CD4-positive, alpha-beta T cell (primary cell): ENCODE measurements around the gene SPATS2L. TPM values are rescaled to one million over a fixed set of nuclear protein-coding genes. Genes with fewer than 3 reads are reported as not detected.
A peak's percentile ranks its signal among the peaks of the same experiment; 100 is the strongest.

ENCODE experiments used
- ATAC-seq: fragments of 200-7000 bp; cut with Tn5 transposase; one replicate; pipeline ENCODE4 v1.10.0; 2022; ENCODE audit warnings: mild to moderate bottlenecking; ENCODE audit not compliant: poor library complexity
- CTCF ChIA-PET: fragments of 350-600 bp; sonication (Branson Sonifier 250); formaldehyde crosslinking; loops from one replicate; lab custom pipeline; 2021; ENCODE audit warnings: antibody characterized with exemption, inconsistent platforms; lab: Charles Lee
- POLR2A ChIA-PET: fragments of 350-600 bp; sonication (Branson Sonifier 250); formaldehyde crosslinking; loops from one replicate; lab custom pipeline; 2021; ENCODE audit warnings: antibody characterized with exemption, inconsistent platforms; lab: Charles Lee
- DNase-seq, 14 experiments: peaks; one replicate each; pipeline ENCODE4 v3.0.0-alpha.2; 2013 to 2020; ENCODE audit warnings: mixed read lengths in 2 of 14
- H3K27ac ChIP-seq, 2 donors: one replicate each; pipeline versions ENCODE4 v1.5.1 to v1.7.0; 2013; ENCODE audit warnings: low read length in 2 of 2, low read depth in 1 of 2, mild to moderate bottlenecking in 1 of 2
- H3K27me3 ChIP-seq, 2 experiments: 1 replicate in 1 of 2; 2 replicates in 1 of 2; pipeline versions ENCODE4 v1.6.1 to v1.7.0; 2013; ENCODE audit warnings: low read length in 2 of 2, control low read depth in 1 of 2, mild to moderate bottlenecking in 1 of 2, moderate library complexity in 1 of 2; ENCODE audit not compliant: insufficient read depth in 2 of 2, control insufficient read depth in 1 of 2
- H3K36me3 ChIP-seq: one replicate; pipeline ENCODE4 v1.6.1; 2013; ENCODE audit warnings: low read length, control low read depth; ENCODE audit not compliant: insufficient read depth
- H3K4me1 ChIP-seq: one replicate; pipeline ENCODE4 v1.6.1; 2013; ENCODE audit warnings: low read length, control low read depth; ENCODE audit not compliant: insufficient read depth
- H3K4me3 ChIP-seq: one replicate; pipeline ENCODE4 v1.5.1; 2013; ENCODE audit warnings: mild to moderate bottlenecking, low read length, moderate library complexity
- H3K9me3 ChIP-seq, 2 experiments: 1 replicate in 1 of 2; 2 replicates in 1 of 2; pipeline versions ENCODE4 v1.6.1 to v1.7.0; 2013; ENCODE audit warnings: low read length in 2 of 2, mild to moderate bottlenecking in 2 of 2, control low read depth in 1 of 2, moderate library complexity in 1 of 2; ENCODE audit not compliant: control insufficient read depth in 1 of 2, insufficient read depth in 1 of 2
- H3K27ac Mint-ChIP-seq: one replicate; pipeline ENCODE4 v1.8.0; 2020; ENCODE audit warnings: mixed read lengths
- H3K27me3 Mint-ChIP-seq: one replicate; pipeline ENCODE4 v1.8.0; 2021; ENCODE audit warnings: mixed read lengths
- H3K36me3 Mint-ChIP-seq: one replicate; pipeline ENCODE4 v1.8.0; 2021; ENCODE audit warnings: low read depth, mixed read lengths
- H3K4me1 Mint-ChIP-seq: one replicate; pipeline ENCODE4 v1.8.0; 2021; ENCODE audit warnings: low read depth, mixed read lengths
- H3K4me3 Mint-ChIP-seq: one replicate; pipeline ENCODE4 v1.8.0; 2020; ENCODE audit warnings: mild to moderate bottlenecking, mixed read lengths
- H3K9me3 Mint-ChIP-seq: one replicate; pipeline ENCODE4 v1.8.0; 2020; ENCODE audit warnings: mixed read lengths
- intact Hi-C, 2 experiments: fragments of 100-400 bp; cut with DNase I in 1 of 2; cut with micrococcal nuclease in 1 of 2; formaldehyde crosslinking; loops; one replicate each; pipeline versions ENCODE4 v1.15.1 to v1.9.0; 2023 to 2025; cut with DNase I, micrococcal nuclease
- total RNA-seq, 174 experiments: library from RNA in 2 of 174; stranded (reverse) in 2 of 174; gene quantifications; one replicate each; pipeline ENCODE4 v1.2.3 and lab custom pipeline; 2021 to 2026
- TF ChIP-seq, protein P1 (sequence below): fragments of 200-600 bp; IDR thresholded peaks from one replicate; pipeline ENCODE4 v1.8.0; 2022; ENCODE audit warnings: antibody characterized with exemption, mild to moderate bottlenecking

SPATS2L gene
- total RNA-seq, 2 experiments from 2014 or later: 4.0 to 4.4 TPM

DNA sequence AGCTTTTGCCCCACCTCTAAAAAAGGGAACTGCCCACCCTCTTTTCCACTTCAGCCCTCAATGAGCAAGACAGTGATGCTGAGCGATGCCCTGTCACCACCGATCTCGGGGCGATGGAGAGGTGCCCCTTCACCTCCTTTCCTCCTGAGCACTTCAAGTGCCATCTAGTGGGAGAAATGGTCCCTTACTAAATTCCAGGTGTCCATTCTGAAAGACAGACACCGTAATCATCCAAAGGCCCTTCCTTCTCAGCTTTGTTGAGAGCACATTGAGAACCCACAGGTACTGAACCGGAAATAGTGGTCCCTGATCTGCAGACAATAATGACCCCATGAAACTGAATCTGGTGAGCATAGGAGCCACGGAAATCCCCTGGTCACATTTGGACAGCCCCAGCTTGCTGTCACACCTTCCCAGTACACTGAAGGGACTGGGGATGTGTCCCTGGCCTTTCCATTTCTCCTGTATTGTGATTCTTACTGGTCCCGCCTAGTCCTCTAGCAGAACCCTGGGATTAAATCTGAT, 164.9 kb downstream of the SPATS2L start:
- Histone ChIP-seq H3K4me3 (no peak overlapping the region), H3K27me3 (no peaks in the 10 kb centered on the region), H3K4me1 (peaks cover 29% of the 10 kb centered on the region), H3K36me3 (no peaks in the 10 kb centered on the region), H3K27ac (no peak overlapping the region), H3K9me3 (no peaks in the 10 kb centered on the region)
- ATAC-seq: no peak
- Mint-ChIP-seq H3K4me1 (peaks cover 35% of the 10 kb centered on the region), H3K9me3 (no peaks in the 10 kb centered on the region), H3K27me3 (no peaks in the 10 kb centered on the region), H3K36me3 (no peaks in the 10 kb centered on the region), H3K4me3 (peak overlapping the region; percentile 70), H3K27ac (peak overlapping the region; percentile 3)
- TF ChIP-seq, protein P1, sequence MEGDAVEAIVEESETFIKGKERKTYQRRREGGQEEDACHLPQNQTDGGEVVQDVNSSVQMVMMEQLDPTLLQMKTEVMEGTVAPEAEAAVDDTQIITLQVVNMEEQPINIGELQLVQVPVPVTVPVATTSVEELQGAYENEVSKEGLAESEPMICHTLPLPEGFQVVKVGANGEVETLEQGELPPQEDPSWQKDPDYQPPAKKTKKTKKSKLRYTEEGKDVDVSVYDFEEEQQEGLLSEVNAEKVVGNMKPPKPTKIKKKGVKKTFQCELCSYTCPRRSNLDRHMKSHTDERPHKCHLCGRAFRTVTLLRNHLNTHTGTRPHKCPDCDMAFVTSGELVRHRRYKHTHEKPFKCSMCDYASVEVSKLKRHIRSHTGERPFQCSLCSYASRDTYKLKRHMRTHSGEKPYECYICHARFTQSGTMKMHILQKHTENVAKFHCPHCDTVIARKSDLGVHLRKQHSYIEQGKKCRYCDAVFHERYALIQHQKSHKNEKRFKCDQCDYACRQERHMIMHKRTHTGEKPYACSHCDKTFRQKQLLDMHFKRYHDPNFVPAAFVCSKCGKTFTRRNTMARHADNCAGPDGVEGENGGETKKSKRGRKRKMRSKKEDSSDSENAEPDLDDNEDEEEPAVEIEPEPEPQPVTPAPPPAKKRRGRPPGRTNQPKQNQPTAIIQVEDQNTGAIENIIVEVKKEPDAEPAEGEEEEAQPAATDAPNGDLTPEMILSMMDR: peak; percentile 71
- peak in 9 of 14 experiments; percentile 8 to 72 (median 33) for DNase-seq
- CTCF ChIA-PET: interaction anchor here (1.0 to 1.4 kb wide), 4 partner anchors 10 to 491 kb away, joined by 3 to 4 read pairs (median 3); no protein-coding TSS in a partner anchor
- intact Hi-C loops: loop anchor here (1.0 to 10.0 kb wide), 3 partner anchors 491 to 767 kb away; no protein-coding TSS in a partner anchor
- POLR2A ChIA-PET: interaction anchor here (1.3 kb wide), 1 partner anchor 491 kb away, joined by 4 read pairs; no protein-coding TSS in a partner anchor

DNA sequence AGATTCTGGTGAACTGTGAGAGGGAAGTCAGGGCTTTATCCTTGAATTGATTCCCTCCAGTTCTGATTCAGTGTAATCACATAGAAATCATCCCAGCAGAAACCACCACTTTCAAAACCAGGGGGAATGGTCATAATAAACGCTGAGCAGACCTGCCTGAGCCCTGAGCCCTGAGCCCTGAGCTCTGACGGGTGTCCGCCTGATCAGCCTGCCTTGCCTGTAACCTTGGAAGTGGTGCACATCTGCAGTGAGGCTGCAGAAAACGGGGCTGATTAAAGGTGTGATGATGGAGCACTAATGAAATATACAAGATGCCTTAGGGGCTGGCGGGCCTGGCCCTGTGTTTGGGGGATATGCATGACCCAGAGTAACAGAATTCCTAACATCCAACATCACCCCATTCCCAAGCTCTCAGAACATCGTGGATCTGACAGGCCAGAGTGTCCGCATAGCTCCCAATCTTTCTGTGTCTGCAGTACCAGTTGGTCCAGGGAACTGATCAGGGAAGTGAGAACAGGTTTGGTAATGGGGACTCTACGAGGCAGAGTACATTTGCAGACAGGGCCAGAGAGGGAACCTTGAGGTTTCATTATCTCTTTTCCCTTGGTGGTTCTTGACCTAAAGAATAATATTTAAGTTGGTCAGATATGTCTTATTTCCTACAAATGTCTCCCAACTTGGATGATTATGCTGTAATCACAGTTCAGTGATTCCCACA, 165.6 kb downstream of the SPATS2L start:
- ATAC-seq (no peak), DNase-seq (no peak)
- H3K27me3 Mint-ChIP-seq: no peaks in the 10 kb centered on the region
- Histone ChIP-seq H3K4me1 (peaks cover 23% of the 10 kb centered on the region), H3K9me3 (no peaks in the 10 kb centered on the region), H3K27ac (no peak overlapping the region), H3K27me3 (no peaks in the 10 kb centered on the region), H3K36me3 (no peaks in the 10 kb centered on the region), H3K4me3 (no peak overlapping the region)
- H3K27ac Mint-ChIP-seq: no peak overlapping the region
- TF ChIP-seq, protein P1: no peak
- ChIA-PET POLR2A (interaction anchor here (1.3 kb wide), 1 partner anchor 492 kb away, joined by 4 read pairs; no protein-coding TSS in a partner anchor), CTCF (interaction anchor here (1.0 to 1.4 kb wide), 3 partner anchors 9 to 492 kb away, joined by 3 to 4 read pairs (median 3); no protein-coding TSS in a partner anchor)
- peaks cover 28% of the 10 kb centered on the region for H3K4me1 Mint-ChIP-seq
- intact Hi-C loops: loop anchor here (1.0 to 10.0 kb wide), 3 partner anchors 491 to 767 kb away; no protein-coding TSS in a partner anchor
- H3K4me3 Mint-ChIP-seq: no peak overlapping the region
- H3K9me3 Mint-ChIP-seq: no peaks in the 10 kb centered on the region
- no peaks in the 10 kb centered on the region for H3K36me3 Mint-ChIP-seq

DNA sequence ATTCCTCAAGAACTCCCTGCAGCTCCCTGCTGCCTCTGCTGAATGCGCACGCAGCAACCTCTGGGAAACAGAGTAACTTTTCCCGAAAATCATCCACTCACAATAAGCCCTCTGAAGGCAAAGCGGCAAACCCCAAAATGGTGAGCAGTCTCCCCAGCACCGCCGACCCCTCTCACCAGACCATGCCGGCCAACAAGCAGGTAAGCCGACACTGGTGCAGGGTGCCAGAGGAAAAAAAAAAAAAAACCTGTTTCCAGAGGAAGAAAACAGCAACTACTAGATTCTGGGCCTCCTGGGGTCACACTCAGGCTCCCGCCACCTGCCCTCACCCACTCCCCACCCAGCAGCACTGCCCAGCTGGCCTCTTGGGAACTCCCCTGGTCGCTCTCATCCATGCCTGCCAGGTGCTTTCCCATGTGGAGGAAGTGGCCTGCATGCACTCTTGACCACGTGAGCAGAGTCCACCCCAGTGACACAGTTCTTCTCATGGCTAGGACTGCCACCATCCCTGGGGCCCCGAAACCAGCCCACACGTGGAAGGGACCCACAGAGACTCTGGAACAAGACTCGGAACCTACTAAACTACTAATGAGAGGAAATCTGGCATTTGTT, 166.5 kb downstream of the SPATS2L start:
- H3K27me3 ChIP-seq: no peaks in the 10 kb centered on the region
- no peak overlapping the region for H3K27ac ChIP-seq
- Mint-ChIP-seq H3K4me3 (no peak overlapping the region), H3K27me3 (no peaks in the 10 kb centered on the region), H3K27ac (no peak overlapping the region), H3K36me3 (no peaks in the 10 kb centered on the region), H3K4me1 (peaks cover 19% of the 10 kb centered on the region), H3K9me3 (no peaks in the 10 kb centered on the region)
- H3K9me3 ChIP-seq: no peaks in the 10 kb centered on the region
- ChIA-PET CTCF (no interaction called here), POLR2A (no interaction called here)
- H3K4me3 ChIP-seq: no peak overlapping the region
- ATAC-seq (no peak), DNase-seq (no peak)
- intact Hi-C loops: loop anchor here in 1 of 2 experiments (10.0 kb wide), 1 partner anchor 768 kb away; no protein-coding TSS in a partner anchor
- TF ChIP-seq, protein P1: no peak
- H3K36me3 ChIP-seq: no peaks in the 10 kb centered on the region
- H3K4me1 ChIP-seq: peaks cover 15% of the 10 kb centered on the region
